Duodenal mucosa (tissue), 2 donors: ENCODE results near the gene YY2.
"Not testable (repeated sequence)": the region's sequence is repeated elsewhere in the genome, so short reads cannot be mapped to it uniquely, and the experiment has no call there.

Source experiments
- H3K27ac ChIP-seq: one replicate; pipeline ENCODE4 v1.7.0; 2013; ENCODE audit warnings: low read depth, low read length
- H3K27me3 ChIP-seq, 2 donors: one replicate each; pipeline ENCODE4 v1.7.0; 2013; ENCODE audit warnings: low read length in 2 of 2, control low read depth in 1 of 2; ENCODE audit not compliant: insufficient read depth in 2 of 2, control insufficient read depth in 1 of 2
- H3K36me3 ChIP-seq, 2 donors: one replicate each; pipeline ENCODE4 v1.7.0; 2013; ENCODE audit warnings: low read length in 2 of 2, control low read depth in 1 of 2; ENCODE audit not compliant: insufficient read depth in 2 of 2, control insufficient read depth in 1 of 2
- H3K4me1 ChIP-seq, 2 donors: one replicate each; pipeline ENCODE4 v1.7.0; 2013; ENCODE audit warnings: low read length in 2 of 2, control low read depth in 1 of 2; ENCODE audit not compliant: insufficient read depth in 2 of 2, control insufficient read depth in 1 of 2
- H3K4me3 ChIP-seq, 2 donors: one replicate each; pipeline ENCODE4 v1.7.0; 2013; ENCODE audit warnings: low read length in 2 of 2, low read depth in 1 of 2
- H3K9ac ChIP-seq, 2 donors: one replicate each; pipeline ENCODE4 v1.7.0; 2013; ENCODE audit warnings: low read length in 2 of 2, low read depth in 1 of 2
- H3K9me3 ChIP-seq, 2 donors: one replicate each; pipeline ENCODE4 v1.7.0; 2013; ENCODE audit warnings: low read length in 2 of 2, control low read depth in 1 of 2; ENCODE audit not compliant: control insufficient read depth in 1 of 2

Gene YY2

GRCh38 chrX:21855937-21856415 is at the start of gene YY2:
Gene YY2, plus strand, starts transcription at chrX:21855987. Its CDS starts 498 bp downstream, at chrX:21856485.
- Histone ChIP-seq H3K4me1 (no peaks in the 10 kb centered on the region), H3K27ac (no peak within 1 kb of the TSS), H3K4me3 (no peak within 1 kb of the TSS), H3K9ac (no peak within 1 kb of the TSS), H3K9me3 (no peaks in the 10 kb centered on the region), H3K36me3 (peaks cover 0 to 16% of the 10 kb centered on the region in 2 donors), H3K27me3 (no peaks in the 10 kb centered on the region)

- H3K27me3 ChIP-seq, result no peaks in the 10 kb centered on the region
- H3K9me3 ChIP-seq, result no peaks in the 10 kb centered on the region
- H3K9ac ChIP-seq, result no peak overlapping the region
- H3K4me3 ChIP-seq, result no peak overlapping the region
- no peak overlapping the region for H3K27ac ChIP-seq
- H3K36me3 ChIP-seq, result no peaks in the 10 kb centered on the region
- no peaks in the 10 kb centered on the region for H3K4me1 ChIP-seq
These were observed 49.1 kb upstream of the YY2 start for GRCh38 chrX:21806691-21807090.

DNA sequence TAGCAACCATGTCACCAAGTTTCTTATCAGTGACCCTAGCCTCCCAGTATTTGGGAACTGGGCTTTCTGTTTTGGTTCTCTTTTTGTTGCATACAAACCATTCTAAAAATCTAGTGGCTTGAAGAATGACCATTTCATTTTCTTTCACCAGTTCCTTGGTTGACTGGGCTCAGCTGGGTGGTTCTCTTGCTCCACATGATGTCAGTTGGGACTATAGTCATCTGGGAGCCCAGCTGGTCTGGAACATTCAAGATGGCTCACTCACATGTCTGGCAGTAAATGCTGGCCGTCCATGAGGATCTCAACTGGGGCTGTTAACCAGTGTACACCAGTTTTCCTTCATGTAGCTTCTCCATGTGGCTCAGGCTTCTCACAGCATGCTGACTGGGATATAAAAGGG is 44.0 kb upstream of the YY2 start:
- Histone ChIP-seq H3K27me3 (no peaks in the 10 kb centered on the region), H3K4me3 (no peak overlapping the region), H3K27ac (no peak overlapping the region), H3K9ac (no peak overlapping the region), H3K4me1 (no peaks in the 10 kb centered on the region), H3K36me3 (no peaks in the 10 kb centered on the region), H3K9me3 (no peaks in the 10 kb centered on the region)

DNA sequence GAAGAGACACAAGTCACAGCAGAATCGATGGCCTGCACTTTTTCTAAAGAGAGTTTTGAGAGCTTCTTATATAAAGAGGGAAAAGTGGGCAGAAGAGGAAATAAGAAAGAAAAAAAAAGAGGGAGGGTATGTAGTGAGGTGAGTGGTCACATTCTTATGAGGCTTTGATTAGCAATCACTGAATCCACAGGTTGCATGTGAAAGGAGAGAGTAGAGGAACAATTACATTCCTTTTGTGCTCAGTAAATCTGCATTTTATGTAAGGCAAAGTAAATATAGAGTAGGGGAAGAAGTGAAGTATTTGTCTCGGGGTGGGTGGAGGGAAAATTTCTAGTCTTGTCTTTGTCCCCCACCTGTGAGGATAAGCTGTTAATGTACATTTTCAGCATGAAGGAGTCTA is 43.2 kb upstream of the YY2 start:
- Histone ChIP-seq H3K9ac (no peak overlapping the region), H3K4me1 (no peaks in the 10 kb centered on the region), H3K4me3 (no peak overlapping the region), H3K27ac (no peak overlapping the region), H3K27me3 (no peaks in the 10 kb centered on the region), H3K9me3 (no peaks in the 10 kb centered on the region), H3K36me3 (no peaks in the 10 kb centered on the region)

- H3K9ac ChIP-seq, result no peak overlapping the region
- no peaks in the 10 kb centered on the region for H3K36me3 ChIP-seq
- no peaks in the 10 kb centered on the region for H3K4me1 ChIP-seq
- no peak overlapping the region for H3K27ac ChIP-seq
- no peaks in the 10 kb centered on the region for H3K27me3 ChIP-seq
- no peak overlapping the region for H3K4me3 ChIP-seq
- no peaks in the 10 kb centered on the region for H3K9me3 ChIP-seq
These were observed 42.0 kb upstream of the YY2 start for GRCh38 chrX:21813612-21814368.

DNA sequence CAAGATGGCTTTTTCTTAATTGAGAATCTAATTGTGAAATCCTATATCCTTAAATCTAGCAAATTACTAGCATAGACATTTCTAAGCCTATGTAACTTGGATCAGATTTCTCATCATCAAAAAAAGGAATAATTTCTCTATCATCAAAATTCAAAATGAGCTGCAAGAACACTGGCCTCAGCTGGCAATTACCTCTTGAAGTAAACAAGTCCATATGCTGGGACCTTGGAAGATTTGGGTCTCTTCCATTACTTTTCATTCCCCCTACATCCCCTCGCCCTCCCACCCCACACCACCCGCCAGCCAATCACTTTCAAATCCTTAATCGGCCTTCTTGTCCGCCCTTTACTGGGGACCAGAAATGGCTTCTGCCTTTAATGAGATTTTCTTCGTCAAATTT is 39.7 kb upstream of the YY2 start:
- Histone ChIP-seq H3K27me3 (no peaks in the 10 kb centered on the region), H3K4me3 (no peak overlapping the region), H3K36me3 (no peaks in the 10 kb centered on the region), H3K9ac (no peak overlapping the region), H3K9me3 (no peaks in the 10 kb centered on the region), H3K27ac (no peak overlapping the region), H3K4me1 (no peaks in the 10 kb centered on the region)

- not testable (repeated sequence) for H3K9ac ChIP-seq, H3K27me3 ChIP-seq, H3K9me3 ChIP-seq, H3K27ac ChIP-seq, H3K4me1 ChIP-seq, H3K36me3 ChIP-seq, H3K4me3 ChIP-seq
These were observed 35.6 kb upstream of the YY2 start for GRCh38 chrX:21820170-21820569.

- Histone ChIP-seq H3K27ac (no peak overlapping the region), H3K9ac (no peak overlapping the region), H3K4me1 (no peaks in the 10 kb centered on the region), H3K27me3 (no peaks in the 10 kb centered on the region), H3K4me3 (no peak overlapping the region), H3K9me3 (no peaks in the 10 kb centered on the region), H3K36me3 (no peaks in the 10 kb centered on the region)
These were observed 33.9 kb upstream of the YY2 start for GRCh38 chrX:21821875-21822274.

- no peaks in the 10 kb centered on the region for H3K27me3 ChIP-seq
- no peak overlapping the region for H3K4me3 ChIP-seq
- no peak overlapping the region for H3K9ac ChIP-seq
These were observed 24.3 kb upstream of the YY2 start for GRCh38 chrX:21831496-21831895.

DNA sequence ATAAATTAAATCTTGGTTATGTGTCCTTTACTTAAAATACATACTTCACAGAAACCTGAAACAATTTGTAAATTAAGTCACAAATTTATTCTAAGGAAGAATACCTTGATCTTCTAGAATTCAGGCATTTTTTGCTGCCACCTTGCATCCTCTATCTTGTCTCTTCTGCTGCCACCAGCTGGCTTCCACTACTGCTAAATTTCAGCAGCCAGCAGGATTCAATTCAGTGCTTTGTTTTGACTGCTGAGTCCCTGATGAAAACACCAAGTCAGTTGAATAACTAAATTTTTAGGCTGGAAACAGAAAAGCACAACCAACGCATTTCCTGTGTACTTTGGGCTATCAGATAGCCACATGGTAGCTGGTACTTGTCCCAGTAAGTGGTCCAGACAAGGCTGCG is 18.7 kb upstream of the YY2 start:
- no peaks in the 10 kb centered on the region for H3K36me3 ChIP-seq
- H3K4me1 ChIP-seq, result peaks cover 3 to 7% of the 10 kb centered on the region in 2 donors

More at GRCh38 chrX:21831496-21831895, 24.3 kb upstream of the YY2 start:
- Histone ChIP-seq H3K9me3 (no peaks in the 10 kb centered on the region), H3K36me3 (no peaks in the 10 kb centered on the region), H3K4me1 (no peaks in the 10 kb centered on the region), H3K27ac (no peak overlapping the region)

More for the DNA sequence above, 18.7 kb upstream of the YY2 start:
- no peaks in the 10 kb centered on the region for H3K27me3 ChIP-seq
- no peak overlapping the region for H3K27ac ChIP-seq
- no peak overlapping the region for H3K9ac ChIP-seq
- no peaks in the 10 kb centered on the region for H3K9me3 ChIP-seq
- H3K4me3 ChIP-seq, result no peak overlapping the region
